ENCODE results near the gene UBE2L3.
A peak's percentile ranks its signal among the peaks of the same experiment; 100 is the strongest.

The UBE2L3 gene

GRCh38 chr22:21624120-21624879 lies 56.8 kb downstream of the UBE2L3 start:
- no peak for DNase-seq (ENCODE audit: low read depth)
- TF ChIP-seq CTCF (IDR thresholded peaks at IDR 0.05; ENCODE audit: control insufficient read depth, insufficient read depth, low read depth, low read length, missing control alignments): peak; percentile 56
- no peak overlapping the region for H3K4me3 ChIP-seq (ENCODE audit: control insufficient read depth, low read depth, low read length)

GRCh38 chr22:21624880-21625791 lies 57.6 kb downstream of the UBE2L3 start:
- no peak overlapping the region for H3K4me3 ChIP-seq (ENCODE audit: control insufficient read depth, low read depth, low read length)
- TF ChIP-seq CTCF (IDR thresholded peaks at IDR 0.05; ENCODE audit: control insufficient read depth, insufficient read depth, low read depth, low read length, missing control alignments): no peak
- no peak for DNase-seq (ENCODE audit: low read depth)

- no peak for DNase-seq (ENCODE audit: low read depth)
- no peak overlapping the region for H3K4me3 ChIP-seq (ENCODE audit: control insufficient read depth, low read depth, low read length)
- no peak for TF ChIP-seq CTCF (IDR thresholded peaks at IDR 0.05; ENCODE audit: control insufficient read depth, insufficient read depth, low read depth, low read length, missing control alignments)
Observed at GRCh38 chr22:21626073-21626734, 58.7 kb downstream of the UBE2L3 start.

- no peak for TF ChIP-seq CTCF (IDR thresholded peaks at IDR 0.05; ENCODE audit: control insufficient read depth, insufficient read depth, low read depth, low read length, missing control alignments)
- DNase-seq (ENCODE audit: low read depth): no peak
- H3K4me3 ChIP-seq (ENCODE audit: control insufficient read depth, low read depth, low read length): no peak overlapping the region
Observed at GRCh38 chr22:21626735-21627469, 59.4 kb downstream of the UBE2L3 start.

GRCh38 chr22:21628386-21629254 lies 61.1 kb downstream of the UBE2L3 start:
- TF ChIP-seq CTCF (IDR thresholded peaks at IDR 0.05; ENCODE audit: control insufficient read depth, insufficient read depth, low read depth, low read length, missing control alignments): no peak
- H3K4me3 ChIP-seq (ENCODE audit: control insufficient read depth, low read depth, low read length): peak overlapping the region; percentile 93
- DNase-seq (ENCODE audit: low read depth): no peak

Measured in AG09309 (cell line).